Lower leg skin (tissue), 4 donors: ENCODE measurements around the gene NT5C1B. TPM values are rescaled to one million over a fixed set of nuclear protein-coding genes. Genes with fewer than 3 reads are reported as not detected.

ENCODE experiments used
- DNase-seq, 2 donors: peaks; one replicate each; pipeline ENCODE4 v3.0.0-alpha.2; 2019; ENCODE audit warnings: low spot score in 2 of 2
- H3K4me3 ChIP-seq: fragments of 200-600 bp; sonication (generic); 2 replicates; pipeline ENCODE4 v1.5.1; 2017; ENCODE audit warnings: mild to moderate bottlenecking, low read depth; ENCODE audit not compliant: poor library complexity, severe bottlenecking
- CTCF ChIP-seq, 3 donors: fragments of 450-650 bp; IDR thresholded peaks; one replicate each; pipeline ENCODE4 v1.5.1; 2016; ENCODE audit warnings: antibody characterized with exemption in 3 of 3, mild to moderate bottlenecking in 3 of 3, moderate library complexity in 2 of 3
- POLR2A ChIP-seq, 2 donors: fragments of 450-650 bp; IDR thresholded peaks; one replicate each; pipeline ENCODE4 v1.6.1; 2016 to 2017; ENCODE audit warnings: antibody characterized with exemption in 2 of 2, mild to moderate bottlenecking in 1 of 2, moderate library complexity in 1 of 2
- WGBS, 2 donors: methylation state at CpG; one replicate each; pipeline ENCODE4 v1.1.5; 2018; 5-methylcytosine and 5-hydroxymethylcytosine counted together
- intact Hi-C: fragments of 100-400 bp; cut with DNase I; formaldehyde crosslinking; loops from one replicate; pipeline ENCODE4 v1.15.0; 2023; ENCODE audit warnings: low total_unique reads
- total RNA-seq, 4 donors: library from RNA; depleted of rRNA; stranded (reverse); fragments of >200 nt; gene quantifications; one replicate each; pipeline ENCODE4 v1.1.0, GENCODE V29; 2016

Gene NT5C1B
- total RNA-seq, 4 donors from 2014 or later = not detected

DNA sequence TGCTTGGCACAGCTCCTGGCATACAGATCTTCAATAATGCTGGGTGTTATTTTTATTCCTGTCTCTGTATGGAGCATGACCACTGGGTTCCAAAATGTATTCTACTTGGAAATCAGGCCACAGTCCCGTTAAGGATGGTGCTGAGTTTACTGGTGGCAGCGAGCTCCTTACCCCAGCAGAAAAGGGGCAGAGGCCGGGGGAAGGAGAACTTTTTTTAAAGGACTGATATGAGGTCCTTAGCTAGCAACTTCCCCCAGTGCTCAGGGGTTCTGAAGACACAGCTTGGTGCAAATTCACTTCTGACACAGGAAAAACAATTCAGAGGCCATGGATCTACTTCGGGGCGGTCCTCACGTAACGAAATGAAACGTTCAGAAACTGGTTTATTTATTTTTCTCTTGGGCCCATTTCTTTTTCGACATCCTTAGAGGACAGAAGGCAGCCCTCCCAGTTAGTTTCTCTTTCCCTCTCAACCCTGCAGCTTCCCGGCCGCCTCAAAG lies 29.8 kb downstream of the NT5C1B start:
- intact Hi-C loops = no loop called here
- TF ChIP-seq POLR2A (IDR thresholded peaks at IDR 0.05) (no peak), CTCF (IDR thresholded peaks at IDR 0.05) (no peak)
- H3K4me3 ChIP-seq = peak overlapping the region; percentile 82
- WGBS, 2 donors = 1 to 3% methylated on average over 11 of the region's 11 CpGs
- DNase-seq = no peak

DNA sequence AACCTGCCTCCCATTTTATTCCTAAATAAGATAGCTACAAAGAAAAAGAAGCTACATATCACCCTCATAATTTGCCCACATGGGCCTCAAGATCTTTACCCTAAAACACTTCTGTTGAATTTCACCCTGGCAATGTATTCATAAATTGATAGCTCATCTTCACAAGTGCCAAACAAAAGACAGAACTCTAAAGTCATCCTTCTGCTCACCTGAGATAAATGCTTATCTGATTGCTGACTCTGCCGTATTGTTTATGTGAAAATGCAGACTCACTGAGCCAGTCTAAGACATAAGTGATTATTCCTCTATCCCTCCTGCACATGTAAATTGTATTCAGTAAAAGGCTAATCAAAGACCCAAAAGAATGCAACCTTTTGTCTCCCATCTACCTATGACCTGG lies 30.9 kb downstream of the NT5C1B start:
- DNase-seq = no peak
- TF ChIP-seq CTCF (IDR thresholded peaks at IDR 0.05) = no peak
- no peak for TF ChIP-seq POLR2A (IDR thresholded peaks at IDR 0.05)
- H3K4me3 ChIP-seq = no peak overlapping the region
- intact Hi-C loops = no loop called here
- WGBS, 2 donors = 57 to 58% methylated on average over 1 of the region's 1 CpG

- DNase-seq = no peak
- no peak overlapping the region for H3K4me3 ChIP-seq
- WGBS, 2 donors = 86 to 88% methylated on average over 2 of the region's 2 CpGs
- intact Hi-C loops = no loop called here
- TF ChIP-seq CTCF (IDR thresholded peaks at IDR 0.05) (no peak), POLR2A (IDR thresholded peaks at IDR 0.05) (no peak)
Observed at GRCh38 chr2:18557121-18557520, 32.2 kb downstream of the NT5C1B start.

DNA sequence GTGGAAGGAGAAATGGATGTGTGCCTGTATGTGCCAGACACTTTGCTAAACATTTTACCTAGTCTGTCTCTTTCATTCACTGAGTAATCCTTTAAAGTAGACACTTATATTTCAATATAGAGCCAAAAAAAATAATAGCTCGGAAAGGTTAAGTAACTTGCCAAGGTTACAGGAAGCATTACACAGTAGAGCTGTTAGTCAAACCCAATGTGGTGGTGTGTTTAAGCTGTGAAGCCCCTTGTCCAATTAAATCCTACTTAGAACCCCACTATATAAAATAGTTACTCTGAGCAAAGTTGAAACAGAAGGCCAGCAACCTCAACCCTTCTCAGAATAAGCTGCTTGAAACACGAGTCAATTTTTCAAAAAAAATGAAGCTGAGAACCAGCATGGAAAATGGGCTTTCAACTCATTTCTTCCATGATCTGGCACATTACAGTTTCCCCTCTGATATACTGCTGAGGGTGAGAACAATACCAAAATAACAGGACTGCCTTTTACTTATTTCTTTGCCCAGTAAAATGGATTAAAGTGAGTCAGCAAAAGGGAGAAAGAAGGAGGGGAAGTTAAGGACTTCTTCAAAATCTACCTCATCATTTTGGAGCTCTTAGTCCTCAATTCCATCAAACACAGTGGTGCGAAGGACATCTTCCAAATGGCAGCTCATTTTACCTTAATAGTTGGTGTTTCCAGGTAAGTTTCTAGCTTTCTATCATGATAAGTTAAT lies 36.9 kb downstream of the NT5C1B start:
- no peak for DNase-seq
- intact Hi-C loops = no loop called here
- TF ChIP-seq POLR2A (IDR thresholded peaks at IDR 0.05) (no peak), CTCF (IDR thresholded peaks at IDR 0.05) (no peak)
- H3K4me3 ChIP-seq = no peak overlapping the region
- 74 to 75% methylated on average over 3 of the region's 3 CpGs for WGBS, 2 donors

- no peak for DNase-seq
- H3K4me3 ChIP-seq = no peak overlapping the region
- TF ChIP-seq POLR2A (IDR thresholded peaks at IDR 0.05) = no peak
- TF ChIP-seq CTCF (IDR thresholded peaks at IDR 0.05) = no peak
- 62 to 84% methylated on average over 2 of the region's 2 CpGs for WGBS, 2 donors
- intact Hi-C loops = no loop called here
Observed at GRCh38 chr2:18551623-18552022, 37.7 kb downstream of the NT5C1B start.

DNA sequence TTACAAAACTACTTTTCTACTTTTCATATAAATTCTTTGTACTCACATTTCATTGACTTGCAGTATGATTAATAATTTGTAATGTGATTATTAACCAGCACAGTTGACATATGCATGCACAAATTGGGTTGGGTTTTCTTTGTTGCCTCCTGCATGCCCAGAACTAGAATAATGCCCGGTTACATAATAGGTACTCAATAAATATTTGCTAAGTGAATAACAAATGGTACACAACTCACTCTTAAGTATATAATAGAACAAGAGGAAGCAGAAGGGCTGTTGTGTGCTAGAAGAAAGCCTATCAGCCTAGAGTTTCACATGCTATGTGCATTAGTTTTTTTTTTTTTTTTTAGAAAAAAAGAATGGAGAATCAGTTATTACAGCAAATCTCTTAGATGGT lies 38.2 kb downstream of the NT5C1B start:
- H3K4me3 ChIP-seq = no peak overlapping the region
- DNase-seq = no peak
- TF ChIP-seq CTCF (IDR thresholded peaks at IDR 0.05) = no peak
- no peak for TF ChIP-seq POLR2A (IDR thresholded peaks at IDR 0.05)
- intact Hi-C loops = no loop called here
- WGBS, 2 donors = 72 to 77% methylated on average over 1 of the region's 1 CpG
